ENCODE data around the gene THAP2.

DNA sequence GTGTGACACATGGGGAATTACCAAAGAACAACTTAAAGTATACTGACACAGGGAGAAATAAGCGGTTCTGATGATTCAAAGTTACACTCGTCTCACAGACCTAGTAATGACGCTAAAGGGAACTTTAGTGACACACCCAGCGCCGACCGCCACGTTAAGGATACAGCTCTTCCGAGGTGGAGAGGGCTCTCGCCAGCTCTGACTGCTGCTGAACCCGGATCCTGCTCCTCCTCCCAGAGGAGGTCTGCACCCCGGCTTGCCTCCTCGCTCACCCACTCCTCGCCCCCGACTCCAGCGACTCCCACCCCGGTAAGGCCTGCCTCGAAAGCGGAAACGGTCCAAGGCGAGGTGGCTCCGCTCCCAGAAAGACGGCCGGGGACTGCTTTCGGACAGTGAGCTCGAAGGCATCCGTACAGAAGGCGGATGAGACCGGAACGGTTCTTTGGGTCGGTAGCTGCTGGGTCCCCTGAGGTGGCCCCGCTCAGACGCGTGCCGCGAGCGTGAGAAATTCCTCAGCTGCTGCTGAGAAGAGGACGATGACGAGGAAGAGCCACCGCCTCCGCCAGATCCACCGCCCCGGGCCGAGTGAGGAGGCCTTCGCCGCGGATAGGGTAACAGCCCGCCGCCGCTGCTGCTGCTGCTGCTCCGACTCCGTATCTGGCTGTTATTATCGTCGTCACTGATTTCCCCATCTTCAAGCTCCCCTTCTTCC lies 1.1 kb upstream of the THAP2 start:
- no peak for TF ChIP-seq EZH2 (IDR thresholded peaks at IDR 0.05; ENCODE audit: borderline replicate concordance, low read depth, low read length, poor library complexity, severe bottlenecking)
- TF ChIP-seq, protein P1, sequence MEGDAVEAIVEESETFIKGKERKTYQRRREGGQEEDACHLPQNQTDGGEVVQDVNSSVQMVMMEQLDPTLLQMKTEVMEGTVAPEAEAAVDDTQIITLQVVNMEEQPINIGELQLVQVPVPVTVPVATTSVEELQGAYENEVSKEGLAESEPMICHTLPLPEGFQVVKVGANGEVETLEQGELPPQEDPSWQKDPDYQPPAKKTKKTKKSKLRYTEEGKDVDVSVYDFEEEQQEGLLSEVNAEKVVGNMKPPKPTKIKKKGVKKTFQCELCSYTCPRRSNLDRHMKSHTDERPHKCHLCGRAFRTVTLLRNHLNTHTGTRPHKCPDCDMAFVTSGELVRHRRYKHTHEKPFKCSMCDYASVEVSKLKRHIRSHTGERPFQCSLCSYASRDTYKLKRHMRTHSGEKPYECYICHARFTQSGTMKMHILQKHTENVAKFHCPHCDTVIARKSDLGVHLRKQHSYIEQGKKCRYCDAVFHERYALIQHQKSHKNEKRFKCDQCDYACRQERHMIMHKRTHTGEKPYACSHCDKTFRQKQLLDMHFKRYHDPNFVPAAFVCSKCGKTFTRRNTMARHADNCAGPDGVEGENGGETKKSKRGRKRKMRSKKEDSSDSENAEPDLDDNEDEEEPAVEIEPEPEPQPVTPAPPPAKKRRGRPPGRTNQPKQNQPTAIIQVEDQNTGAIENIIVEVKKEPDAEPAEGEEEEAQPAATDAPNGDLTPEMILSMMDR (conservative IDR thresholded peaks at IDR 0.05; ENCODE audit: low read depth, low read length), result no peak

Measured in A673 (cell line).